Neural cell (in vitro differentiated cells): Measurements from ENCODE around the gene SHMT2.

Experiments
- CTCF ChIP-seq: fragments of 450-650 bp; IDR thresholded peaks from 2 replicates; pipeline ENCODE4 v1.5.1; 2014; ENCODE audit warnings: antibody characterized with exemption, mild to moderate bottlenecking, moderate library complexity; ENCODE audit not compliant: poor library complexity, severe bottlenecking
- POLR2AphosphoS5 ChIP-seq: IDR thresholded peaks from 2 replicates; pipeline ENCODE4 v1.6.1; 2012
- TAF1 ChIP-seq: IDR thresholded peaks from 2 replicates; pipeline ENCODE4 v1.6.1; 2012; ENCODE audit warnings: low read depth

GRCh38 chr12:57255916-57256315 is 26.4 kb downstream of the SHMT2 start:
- TF ChIP-seq POLR2AphosphoS5, result no peak
- TF ChIP-seq CTCF, result no peak
- TF ChIP-seq TAF1, result no peak
